ENCODE data around the gene ARHGAP42. TPM values are rescaled to one million over a fixed set of nuclear protein-coding genes. Genes with fewer than 3 reads are reported as not detected.

The ARHGAP42 gene
- total and polyA plus RNA-seq, 5 donors from 2014 or later: not detected

DNA sequence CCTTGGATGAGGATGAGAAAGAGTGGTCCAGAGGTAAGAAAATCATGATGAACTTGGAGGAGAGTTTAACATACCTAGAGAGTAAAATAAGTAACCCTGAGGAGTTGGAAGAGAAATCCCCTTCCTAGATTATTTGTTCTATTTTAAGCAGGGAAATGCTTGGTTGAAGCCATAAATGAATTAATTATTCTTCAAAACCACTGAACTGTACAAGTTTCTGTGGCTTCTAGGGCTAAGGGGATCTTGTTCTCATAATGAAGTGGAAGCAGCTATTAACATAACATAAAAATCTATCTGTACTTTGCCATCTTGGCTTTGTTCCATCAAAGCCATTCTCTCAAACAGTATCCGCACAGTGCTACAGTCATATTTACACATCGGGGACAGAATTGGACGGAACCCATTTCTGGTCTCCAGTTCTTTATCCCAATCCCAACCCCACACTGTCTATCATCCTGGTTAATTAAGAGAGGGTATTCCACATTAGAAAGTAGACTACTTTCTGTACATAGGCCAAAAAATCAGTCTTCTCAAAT, 14.5 kb upstream of the ARHGAP42 start:
- Histone ChIP-seq H3K4me3 (ENCODE audit: low read depth, low read length) (no peak overlapping the region), H3K36me3 (ENCODE audit: control insufficient read depth, insufficient read depth, low read length) (no peaks in the 10 kb centered on the region), H3K27ac (ENCODE audit: insufficient read depth, low read length, poor library complexity, severe bottlenecking) (no peak overlapping the region), H3K27me3 (ENCODE audit: control insufficient read depth, insufficient read depth, low read length) (no peaks in the 10 kb centered on the region), H3K4me1 (ENCODE audit: control insufficient read depth, insufficient read depth, low read length, poor library complexity, severe bottlenecking) (no peaks in the 10 kb centered on the region), H3K9me3 (ENCODE audit: control insufficient read depth in 2 of 2, low read length in 2 of 2) (peaks cover 0 to 3% of the 10 kb centered on the region in 2 experiments)
- Mint-ChIP-seq H3K4me1 (no peaks in the 10 kb centered on the region), H3K4me3 (no peak overlapping the region), H3K27ac (no peak overlapping the region), H3K36me3 (no peaks in the 10 kb centered on the region), H3K9me3 (peaks cover 2 to 14% (median 5%) of the 10 kb centered on the region in 7 donors), H3K27me3 (no peaks in the 10 kb centered on the region)
- no peak for ATAC-seq (ENCODE audit: low read depth in 2 of 2)
- DNase-seq: no peak

DNA sequence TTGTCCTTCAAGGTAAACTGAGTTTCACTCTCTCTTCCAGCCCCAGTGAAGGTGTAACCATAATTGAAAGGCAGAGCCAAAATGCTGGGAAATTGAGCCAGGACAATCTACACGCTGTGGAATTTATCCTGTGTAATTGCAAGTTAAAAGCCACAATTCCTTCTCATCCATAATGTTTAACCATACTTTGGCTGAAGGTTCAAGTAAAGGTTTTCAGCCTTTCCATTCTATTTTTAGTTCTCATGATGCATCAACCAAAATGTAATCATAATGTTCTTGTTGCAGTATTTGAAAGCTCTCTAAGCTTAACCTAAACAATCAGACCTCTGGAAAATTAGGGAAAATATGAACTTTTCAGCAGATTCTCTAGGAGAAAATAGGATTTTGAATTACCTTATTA, 14.0 kb upstream of the ARHGAP42 start:
- H3K4me3 ChIP-seq (ENCODE audit: low read depth, low read length): no peak overlapping the region
- H3K36me3 ChIP-seq (ENCODE audit: control insufficient read depth, insufficient read depth, low read length): no peaks in the 10 kb centered on the region
- H3K27ac ChIP-seq (ENCODE audit: insufficient read depth, low read length, poor library complexity, severe bottlenecking): no peak overlapping the region
- Mint-ChIP-seq H3K4me1 (no peaks in the 10 kb centered on the region), H3K27me3 (no peaks in the 10 kb centered on the region), H3K36me3 (no peaks in the 10 kb centered on the region), H3K9me3 (peaks cover 2 to 19% (median 5%) of the 10 kb centered on the region in 7 donors), H3K4me3 (no peak overlapping the region), H3K27ac (no peak overlapping the region)
- no peaks in the 10 kb centered on the region for H3K27me3 ChIP-seq (ENCODE audit: control insufficient read depth, insufficient read depth, low read length)
- ATAC-seq (ENCODE audit: low read depth in 2 of 2): no peak
- H3K4me1 ChIP-seq (ENCODE audit: control insufficient read depth, insufficient read depth, low read length, poor library complexity, severe bottlenecking): no peaks in the 10 kb centered on the region
- H3K9me3 ChIP-seq (ENCODE audit: control insufficient read depth in 2 of 2, low read length in 2 of 2): peaks cover 0 to 3% of the 10 kb centered on the region in 2 experiments
- no peak for DNase-seq

DNA sequence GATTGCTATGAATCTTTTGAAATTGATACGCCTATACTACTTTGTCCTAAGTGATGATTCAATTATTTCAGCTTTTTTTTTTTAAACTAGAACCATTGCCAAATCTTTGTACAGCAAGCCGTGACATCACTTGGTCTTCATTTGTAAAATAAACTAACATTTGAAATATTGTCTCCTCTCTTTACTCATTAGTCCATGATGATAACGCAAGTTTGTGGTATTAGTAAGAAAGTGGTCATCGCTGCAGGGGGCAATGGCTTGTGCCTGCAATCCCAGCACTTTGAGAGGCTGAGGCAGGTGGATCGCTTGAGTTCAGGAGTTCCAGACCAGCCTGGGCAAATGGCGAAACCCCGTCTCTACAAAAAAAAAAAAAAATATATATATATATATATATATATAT, 12.9 kb upstream of the ARHGAP42 start:
- Mint-ChIP-seq H3K27me3 (no peaks in the 10 kb centered on the region), H3K4me3 (no peak overlapping the region), H3K9me3 (peaks cover 2 to 16% (median 5%) of the 10 kb centered on the region in 7 donors), H3K27ac (no peak overlapping the region), H3K36me3 (no peaks in the 10 kb centered on the region), H3K4me1 (no peaks in the 10 kb centered on the region)
- DNase-seq (no peak), ATAC-seq (ENCODE audit: low read depth in 2 of 2) (no peak)
- H3K27me3 ChIP-seq (ENCODE audit: control insufficient read depth, insufficient read depth, low read length): no peaks in the 10 kb centered on the region
- no peaks in the 10 kb centered on the region for H3K36me3 ChIP-seq (ENCODE audit: control insufficient read depth, insufficient read depth, low read length)
- H3K27ac ChIP-seq (ENCODE audit: insufficient read depth, low read length, poor library complexity, severe bottlenecking): no peak overlapping the region
- H3K9me3 ChIP-seq (ENCODE audit: control insufficient read depth in 2 of 2, low read length in 2 of 2): peaks cover 0 to 3% of the 10 kb centered on the region in 2 experiments
- H3K4me1 ChIP-seq (ENCODE audit: control insufficient read depth, insufficient read depth, low read length, poor library complexity, severe bottlenecking): no peaks in the 10 kb centered on the region
- H3K4me3 ChIP-seq (ENCODE audit: low read depth, low read length): no peak overlapping the region

DNA sequence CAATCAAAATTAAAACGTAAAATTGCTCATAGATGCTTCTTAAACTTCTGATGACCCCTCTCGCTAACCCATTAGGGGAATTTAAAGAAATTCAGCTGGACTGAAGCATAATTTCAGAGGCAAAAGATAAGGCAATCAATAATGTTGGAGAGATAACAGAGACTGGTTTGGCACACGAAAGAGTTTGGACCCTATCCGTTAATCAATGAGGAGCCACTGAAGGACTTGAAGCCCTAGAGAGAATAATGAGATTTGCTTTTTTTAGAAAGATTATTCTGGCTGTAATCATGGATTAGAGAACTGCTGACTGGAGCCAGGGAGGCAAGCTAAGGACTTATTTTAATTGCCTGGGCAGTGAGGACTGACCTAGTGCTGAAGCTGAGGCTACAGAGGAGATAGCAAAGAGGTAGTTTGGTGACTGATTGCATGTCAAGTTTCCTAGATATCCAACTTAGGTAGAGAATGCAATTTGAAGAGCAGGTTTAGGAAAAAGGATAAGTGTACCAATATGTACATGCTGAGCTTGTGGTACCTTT, 11.9 kb upstream of the ARHGAP42 start:
- no peaks in the 10 kb centered on the region for H3K4me1 ChIP-seq (ENCODE audit: control insufficient read depth, insufficient read depth, low read length, poor library complexity, severe bottlenecking)
- Mint-ChIP-seq H3K9me3 (peaks cover under 1 to 16% (median 5%) of the 10 kb centered on the region in 7 donors), H3K4me1 (no peaks in the 10 kb centered on the region), H3K27me3 (no peaks in the 10 kb centered on the region), H3K27ac (no peak overlapping the region), H3K4me3 (no peak overlapping the region), H3K36me3 (no peaks in the 10 kb centered on the region)
- H3K27ac ChIP-seq (ENCODE audit: insufficient read depth, low read length, poor library complexity, severe bottlenecking): no peak overlapping the region
- ATAC-seq (ENCODE audit: low read depth in 2 of 2) (no peak), DNase-seq (no peak)
- H3K36me3 ChIP-seq (ENCODE audit: control insufficient read depth, insufficient read depth, low read length): no peaks in the 10 kb centered on the region
- no peaks in the 10 kb centered on the region for H3K27me3 ChIP-seq (ENCODE audit: control insufficient read depth, insufficient read depth, low read length)
- H3K4me3 ChIP-seq (ENCODE audit: low read depth, low read length): no peak overlapping the region
- H3K9me3 ChIP-seq (ENCODE audit: control insufficient read depth in 2 of 2, low read length in 2 of 2): peaks cover 0 to 3% of the 10 kb centered on the region in 2 experiments

DNA sequence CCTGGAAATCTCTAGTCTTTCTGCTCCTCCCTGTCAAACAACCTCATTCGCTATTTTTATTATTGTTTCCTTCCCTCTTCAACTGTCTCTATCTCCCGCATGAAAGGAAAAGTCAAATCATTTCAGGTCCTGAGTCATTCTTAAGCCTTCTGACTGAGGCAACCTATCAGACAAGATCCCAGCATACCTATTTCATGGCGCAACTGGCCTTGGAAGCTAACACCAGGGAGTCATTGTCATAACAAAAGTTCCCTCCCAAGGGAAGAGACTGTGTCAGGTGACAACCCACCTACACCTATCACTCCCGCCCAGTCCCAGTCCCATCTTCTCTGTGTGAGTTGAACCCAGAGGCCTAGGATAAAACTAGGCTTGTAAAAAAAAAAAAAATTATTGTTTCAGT, 10.2 kb upstream of the ARHGAP42 start:
- Histone ChIP-seq H3K9me3 (ENCODE audit: control insufficient read depth in 2 of 2, low read length in 2 of 2) (peaks cover 0 to 3% of the 10 kb centered on the region in 2 experiments), H3K27ac (ENCODE audit: insufficient read depth, low read length, poor library complexity, severe bottlenecking) (no peak overlapping the region), H3K27me3 (ENCODE audit: control insufficient read depth, insufficient read depth, low read length) (no peaks in the 10 kb centered on the region), H3K4me3 (ENCODE audit: low read depth, low read length) (no peak overlapping the region), H3K36me3 (ENCODE audit: control insufficient read depth, insufficient read depth, low read length) (no peaks in the 10 kb centered on the region), H3K4me1 (ENCODE audit: control insufficient read depth, insufficient read depth, low read length, poor library complexity, severe bottlenecking) (no peaks in the 10 kb centered on the region)
- DNase-seq: no peak
- H3K27me3 Mint-ChIP-seq: no peaks in the 10 kb centered on the region
- no peak for ATAC-seq (ENCODE audit: low read depth in 2 of 2)
- peaks cover 0 to 16% (median 7%) of the 10 kb centered on the region in 7 donors for H3K9me3 Mint-ChIP-seq
- no peaks in the 10 kb centered on the region for H3K4me1 Mint-ChIP-seq
- H3K27ac Mint-ChIP-seq: no peak overlapping the region
- no peaks in the 10 kb centered on the region for H3K36me3 Mint-ChIP-seq
- no peak overlapping the region for H3K4me3 Mint-ChIP-seq

DNA sequence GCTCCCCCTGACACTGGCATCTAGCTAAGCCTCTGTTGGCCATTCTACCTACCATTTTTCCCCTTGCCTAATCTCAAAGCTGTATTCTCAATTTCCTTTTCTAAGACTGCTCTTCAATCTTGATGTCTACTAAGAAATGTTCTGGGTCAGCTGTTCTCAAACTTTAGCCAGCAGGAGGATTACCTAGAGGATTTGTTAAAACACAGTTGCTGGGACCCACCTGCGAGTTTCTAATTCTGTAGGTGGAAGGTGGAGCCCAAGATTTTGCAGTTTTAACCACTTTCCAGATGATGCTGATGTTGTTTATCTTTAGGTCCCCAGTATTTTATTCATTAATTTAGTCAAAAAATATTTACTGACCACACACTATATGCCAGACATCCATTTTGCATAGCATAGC, 9.3 kb upstream of the ARHGAP42 start:
- no peak overlapping the region for H3K4me3 ChIP-seq (ENCODE audit: low read depth, low read length)

DNA sequence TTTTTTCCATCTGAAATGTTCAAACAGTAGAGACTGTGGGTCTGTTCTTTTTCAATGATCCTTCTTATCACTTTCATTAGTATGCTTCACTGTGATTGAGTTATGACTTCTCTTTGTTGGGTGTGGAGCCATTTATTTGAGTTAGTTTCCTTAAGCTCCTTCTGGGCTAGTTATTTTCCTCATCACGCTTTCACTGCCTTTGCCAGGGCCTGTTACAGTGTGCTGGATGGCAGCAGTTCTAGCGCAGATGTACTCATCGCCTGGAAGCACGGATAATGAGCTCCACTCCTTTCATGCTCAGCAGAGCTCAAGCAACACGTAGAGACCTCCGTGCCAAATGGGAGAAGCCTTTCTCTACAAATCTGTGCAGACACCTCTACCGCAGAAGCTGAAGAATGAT, 7.0 kb upstream of the ARHGAP42 start:
- Mint-ChIP-seq H3K27me3 (no peaks in the 10 kb centered on the region), H3K27ac (no peak overlapping the region), H3K9me3 (peaks cover 0 to 15% (median 4%) of the 10 kb centered on the region in 7 donors), H3K4me3 (no peak overlapping the region), H3K4me1 (peaks cover 0 to 3% (median 0%) of the 10 kb centered on the region in 4 donors), H3K36me3 (no peaks in the 10 kb centered on the region)
- Histone ChIP-seq H3K36me3 (ENCODE audit: control insufficient read depth, insufficient read depth, low read length) (no peaks in the 10 kb centered on the region), H3K27me3 (ENCODE audit: control insufficient read depth, insufficient read depth, low read length) (no peaks in the 10 kb centered on the region), H3K27ac (ENCODE audit: insufficient read depth, low read length, poor library complexity, severe bottlenecking) (no peak overlapping the region), H3K4me3 (ENCODE audit: low read depth, low read length) (no peak overlapping the region), H3K4me1 (ENCODE audit: control insufficient read depth, insufficient read depth, low read length, poor library complexity, severe bottlenecking) (no peaks in the 10 kb centered on the region), H3K9me3 (ENCODE audit: control insufficient read depth in 2 of 2, low read length in 2 of 2) (peaks cover 0 to 3% of the 10 kb centered on the region in 2 experiments)
- DNase-seq: no peak
- ATAC-seq (ENCODE audit: low read depth in 2 of 2): no peak

More for the DNA sequence above, 9.3 kb upstream of the ARHGAP42 start:
- no peaks in the 10 kb centered on the region for H3K4me1 ChIP-seq (ENCODE audit: control insufficient read depth, insufficient read depth, low read length, poor library complexity, severe bottlenecking)
- Mint-ChIP-seq H3K9me3 (peaks cover 0 to 16% (median 5%) of the 10 kb centered on the region in 7 donors), H3K27ac (no peak overlapping the region), H3K27me3 (no peaks in the 10 kb centered on the region), H3K36me3 (no peaks in the 10 kb centered on the region), H3K4me1 (peaks cover 0 to 3% (median 0%) of the 10 kb centered on the region in 4 donors), H3K4me3 (no peak overlapping the region)
- H3K36me3 ChIP-seq (ENCODE audit: control insufficient read depth, insufficient read depth, low read length): no peaks in the 10 kb centered on the region
- ATAC-seq (ENCODE audit: low read depth in 2 of 2): no peak
- peaks cover 0 to 3% of the 10 kb centered on the region in 2 experiments for H3K9me3 ChIP-seq (ENCODE audit: control insufficient read depth in 2 of 2, low read length in 2 of 2)
- no peak overlapping the region for H3K27ac ChIP-seq (ENCODE audit: insufficient read depth, low read length, poor library complexity, severe bottlenecking)
- no peak for DNase-seq
- no peaks in the 10 kb centered on the region for H3K27me3 ChIP-seq (ENCODE audit: control insufficient read depth, insufficient read depth, low read length)

DNA sequence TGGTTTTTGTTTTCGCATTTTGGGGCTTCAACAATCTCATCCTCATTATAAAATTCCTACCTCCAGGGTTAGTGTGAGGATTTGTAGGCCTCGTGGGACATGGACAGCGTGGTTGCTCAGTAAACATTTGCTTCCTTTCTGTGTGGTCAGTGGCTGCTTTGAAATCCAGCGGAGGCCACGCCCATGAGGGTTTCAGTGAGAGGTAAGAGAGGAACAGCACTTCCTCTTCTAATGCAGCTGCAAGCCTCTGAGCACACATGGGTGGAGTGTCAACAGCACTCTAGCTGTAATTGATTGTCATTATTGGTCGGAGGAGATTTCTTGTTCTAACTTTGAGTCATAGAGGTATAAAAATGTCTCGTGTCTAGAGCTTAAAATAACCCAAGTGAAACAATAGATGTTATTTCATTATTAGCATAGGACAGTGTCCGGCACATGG, 6.0 kb upstream of the ARHGAP42 start:
- H3K4me3 Mint-ChIP-seq: no peak overlapping the region
- peaks cover 9% of the 10 kb centered on the region for H3K27me3 Mint-ChIP-seq
- Histone ChIP-seq H3K27ac (ENCODE audit: insufficient read depth, low read length, poor library complexity, severe bottlenecking) (no peak overlapping the region), H3K27me3 (ENCODE audit: control insufficient read depth, insufficient read depth, low read length) (no peaks in the 10 kb centered on the region), H3K4me1 (ENCODE audit: control insufficient read depth, insufficient read depth, low read length, poor library complexity, severe bottlenecking) (no peaks in the 10 kb centered on the region), H3K4me3 (ENCODE audit: low read depth, low read length) (no peak overlapping the region), H3K9me3 (ENCODE audit: control insufficient read depth in 2 of 2, low read length in 2 of 2) (peaks cover 0 to 3% of the 10 kb centered on the region in 2 experiments), H3K36me3 (ENCODE audit: control insufficient read depth, insufficient read depth, low read length) (no peaks in the 10 kb centered on the region)
- peaks cover 0 to 13% (median 4%) of the 10 kb centered on the region in 7 donors for H3K9me3 Mint-ChIP-seq
- peaks cover 0 to 3% (median 0%) of the 10 kb centered on the region in 4 donors for H3K4me1 Mint-ChIP-seq
- DNase-seq (peak in 1 of 3 donors; percentile 39), ATAC-seq (ENCODE audit: low read depth in 2 of 2) (peak; percentile 50)
- H3K36me3 Mint-ChIP-seq: no peaks in the 10 kb centered on the region
- H3K27ac Mint-ChIP-seq: peak overlapping the region in 1 of 3 donors; percentile 11
